CD4-positive, alpha-beta T cell treated with Interleukin-4 for 1 hour (primary cell): ENCODE results near the gene RPL35.

ENCODE experiments used
- DNase-seq, 2 donors: peaks; one replicate each; pipeline ENCODE4 v3.0.0-alpha.2; 2020 to 2022

Gene RPL35

GRCh38 chr9:124814164-124814535 lies 47.6 kb downstream of the RPL35 start:
- DNase-seq: no peak

- DNase-seq: no peak
Observed at GRCh38 chr9:124813501-124814163, 48.1 kb downstream of the RPL35 start.

- DNase-seq: no peak
Observed at GRCh38 chr9:124813041-124813440, 48.7 kb downstream of the RPL35 start.

GRCh38 chr9:124812441-124812876 lies 49.3 kb downstream of the RPL35 start:
- no peak for DNase-seq

- DNase-seq: no peak
Observed at GRCh38 chr9:124810663-124811355, 50.9 kb downstream of the RPL35 start.

- DNase-seq: no peak
Observed at GRCh38 chr9:124809741-124810500, 51.8 kb downstream of the RPL35 start.

GRCh38 chr9:124809211-124809610 lies 52.5 kb downstream of the RPL35 start:
- DNase-seq: no peak

GRCh38 chr9:124808246-124808956 lies 53.4 kb downstream of the RPL35 start:
- DNase-seq: no peak
